HEK293T (cell line): ENCODE measurements around the gene DPEP2.
"Not testable (repeated sequence)": the region's sequence is repeated elsewhere in the genome, so short reads cannot be mapped to it uniquely, and the experiment has no call there.

Source experiments
- CTCF ChIA-PET: fragments of 350-600 bp; formaldehyde crosslinking; extraction: SDS; loops from one replicate; lab custom pipeline; 2021; ENCODE audit warnings: antibody characterized with exemption, inconsistent platforms; lab: Yijun Ruan, JAX
- POLR2A ChIA-PET: fragments of 350-600 bp; formaldehyde crosslinking; extraction: SDS; loops from one replicate; lab custom pipeline; 2020; ENCODE audit warnings: antibody characterized with exemption, inconsistent platforms; lab: Yijun Ruan, JAX
- DNase-seq: peaks from one replicate; pipeline ENCODE4 v3.0.0; 2012; ENCODE audit warnings: mixed read lengths; ENCODE audit errors: extremely low spot score
- ARNT ChIP-seq: fragments of 450-650 bp; IDR thresholded peaks from 2 replicates; pipeline ENCODE4 v1.6.1; 2017; ENCODE audit warnings: mild to moderate bottlenecking
- BHLHE40 ChIP-seq: fragments of 450-650 bp; IDR thresholded peaks from 2 replicates; pipeline ENCODE4 v1.6.1; 2016; ENCODE audit warnings: mild to moderate bottlenecking, moderate library complexity, borderline replicate concordance
- CTBP1 ChIP-seq: fragments of 450-650 bp; IDR thresholded peaks from 2 replicates; pipeline ENCODE4 v1.6.1; 2016; ENCODE audit warnings: borderline replicate concordance
- ELF4 ChIP-seq: fragments of 450-650 bp; IDR thresholded peaks from 2 replicates; pipeline ENCODE4 v1.6.1; 2017; ENCODE audit warnings: antibody characterized with exemption
- FOXA1 ChIP-seq: fragments of 450-650 bp; IDR thresholded peaks from 2 replicates; pipeline ENCODE4 v1.6.1; 2016; ENCODE audit warnings: mild to moderate bottlenecking
- FOXK2 ChIP-seq: fragments of 450-650 bp; IDR thresholded peaks from 2 replicates; pipeline ENCODE4 v1.6.1; 2016; ENCODE audit warnings: mild to moderate bottlenecking
- FOXM1 ChIP-seq: fragments of 450-650 bp; IDR thresholded peaks from 2 replicates; pipeline ENCODE4 v1.6.1; 2017; ENCODE audit warnings: mild to moderate bottlenecking, borderline replicate concordance
- HDGF ChIP-seq: fragments of 450-650 bp; IDR thresholded peaks from 2 replicates; pipeline ENCODE4 v1.6.1; 2017; ENCODE audit warnings: antibody characterized with exemption, borderline replicate concordance
- L3MBTL2 ChIP-seq: fragments of 450-650 bp; conservative IDR thresholded peaks from 2 replicates; pipeline ENCODE4 v1.6.1; 2016; ENCODE audit warnings: mild to moderate bottlenecking
- LEF1 ChIP-seq: fragments of 450-650 bp; IDR thresholded peaks from 2 replicates; pipeline ENCODE4 v1.6.1; 2017; ENCODE audit warnings: mild to moderate bottlenecking, borderline replicate concordance
- NFRKB ChIP-seq: fragments of 450-650 bp; IDR thresholded peaks from 2 replicates; pipeline ENCODE4 v1.6.1; 2016; ENCODE audit warnings: mild to moderate bottlenecking, moderate library complexity
- SP1 ChIP-seq: fragments of 450-650 bp; IDR thresholded peaks from 2 replicates; pipeline ENCODE4 v1.6.1; 2017
- SUZ12 ChIP-seq: fragments of 450-650 bp; IDR thresholded peaks from 2 replicates; pipeline ENCODE4 v1.6.1; 2016; ENCODE audit warnings: mild to moderate bottlenecking
- TARDBP ChIP-seq: fragments of 450-650 bp; IDR thresholded peaks from 2 replicates; pipeline ENCODE4 v1.6.1; 2016
- ZNF384 ChIP-seq: fragments of 450-650 bp; IDR thresholded peaks from 2 replicates; pipeline ENCODE4 v1.6.1; 2016
- TF ChIP-seq, protein P1 (sequence below): fragments of 450-650 bp; IDR thresholded peaks from 2 replicates; pipeline ENCODE4 v1.6.1; 2016

Gene DPEP2

DNA sequence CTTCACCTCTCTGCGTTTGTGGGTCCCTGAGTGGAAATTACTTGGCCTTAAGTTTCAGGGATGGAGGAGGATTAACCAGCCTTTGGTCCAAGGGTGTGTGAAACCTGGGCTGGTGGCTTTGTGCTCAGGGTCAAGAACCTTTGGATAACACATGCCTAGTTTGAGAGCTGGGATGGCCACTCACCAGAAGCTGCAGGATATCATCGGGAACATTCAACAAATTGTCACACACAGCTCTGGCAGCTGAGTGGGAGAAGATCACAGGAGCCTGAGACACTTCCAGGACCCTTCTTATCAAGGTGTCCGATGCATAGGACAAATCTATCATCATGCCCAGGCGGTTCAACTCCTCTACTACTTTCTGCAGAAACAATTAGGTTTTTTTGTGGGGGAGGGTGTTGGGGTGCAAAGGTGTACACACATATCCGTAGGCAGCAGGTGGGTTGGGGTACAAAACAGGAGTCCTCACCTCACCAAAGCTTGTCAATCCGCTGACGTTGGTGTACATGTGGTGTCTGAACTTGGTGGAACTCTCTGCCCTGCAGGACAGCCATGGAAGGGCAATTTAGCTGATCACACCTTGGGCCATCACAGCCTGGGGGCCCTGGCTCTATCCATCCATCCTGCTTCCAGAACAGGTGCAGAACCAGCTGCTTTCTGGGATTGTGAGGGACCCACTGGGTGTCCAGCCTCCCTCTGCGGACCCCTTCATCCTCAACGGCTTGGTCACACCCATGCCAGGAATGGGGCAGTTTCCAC, 21.6 kb downstream of the DPEP2 start:
- DNase-seq, result no peak
- TF ChIP-seq SUZ12 (no peak), ARNT (no peak), BHLHE40 (no peak), NFRKB (no peak), CTBP1 (no peak), ZNF384 (no peak), FOXM1 (no peak), FOXK2 (no peak), ELF4 (no peak)
- TF ChIP-seq, protein P1, sequence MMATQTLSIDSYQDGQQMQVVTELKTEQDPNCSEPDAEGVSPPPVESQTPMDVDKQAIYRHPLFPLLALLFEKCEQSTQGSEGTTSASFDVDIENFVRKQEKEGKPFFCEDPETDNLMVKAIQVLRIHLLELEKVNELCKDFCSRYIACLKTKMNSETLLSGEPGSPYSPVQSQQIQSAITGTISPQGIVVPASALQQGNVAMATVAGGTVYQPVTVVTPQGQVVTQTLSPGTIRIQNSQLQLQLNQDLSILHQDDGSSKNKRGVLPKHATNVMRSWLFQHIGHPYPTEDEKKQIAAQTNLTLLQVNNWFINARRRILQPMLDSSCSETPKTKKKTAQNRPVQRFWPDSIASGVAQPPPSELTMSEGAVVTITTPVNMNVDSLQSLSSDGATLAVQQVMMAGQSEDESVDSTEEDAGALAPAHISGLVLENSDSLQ, result no peak
- POLR2A ChIA-PET, result no interaction called here
- CTCF ChIA-PET, result interaction anchor here (0.7 kb wide), 1 partner anchor 12 kb away, joined by 3 read pairs; no protein-coding TSS in a partner anchor

DNA sequence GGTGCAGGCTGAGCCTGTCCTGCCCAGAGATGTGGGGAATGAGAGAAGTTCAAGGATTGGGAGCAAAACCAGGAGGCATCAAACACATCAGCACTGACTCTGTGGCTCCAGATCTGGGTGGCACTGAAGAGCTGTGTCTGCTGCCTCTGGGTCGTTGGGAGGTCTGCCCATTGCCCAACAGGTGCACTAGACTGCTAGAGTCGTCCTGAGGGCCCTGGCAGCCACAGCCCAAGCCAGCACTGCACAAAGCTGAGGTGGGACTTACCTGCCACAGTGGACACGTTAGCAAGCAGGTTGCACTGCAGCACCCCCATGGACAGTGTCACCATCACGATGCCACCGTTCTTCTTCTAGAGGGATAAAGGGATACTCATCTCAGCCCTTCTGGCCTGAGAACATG, 22.3 kb downstream of the DPEP2 start:
- no peak for DNase-seq
- CTCF ChIA-PET, result no interaction called here
- POLR2A ChIA-PET, result no interaction called here
- TF ChIP-seq SUZ12 (no peak), NFRKB (no peak), CTBP1 (no peak), ZNF384 (no peak), ELF4 (no peak), BHLHE40 (no peak), LEF1 (no peak), HDGF (no peak), FOXK2 (no peak), FOXA1 (no peak)

DNA sequence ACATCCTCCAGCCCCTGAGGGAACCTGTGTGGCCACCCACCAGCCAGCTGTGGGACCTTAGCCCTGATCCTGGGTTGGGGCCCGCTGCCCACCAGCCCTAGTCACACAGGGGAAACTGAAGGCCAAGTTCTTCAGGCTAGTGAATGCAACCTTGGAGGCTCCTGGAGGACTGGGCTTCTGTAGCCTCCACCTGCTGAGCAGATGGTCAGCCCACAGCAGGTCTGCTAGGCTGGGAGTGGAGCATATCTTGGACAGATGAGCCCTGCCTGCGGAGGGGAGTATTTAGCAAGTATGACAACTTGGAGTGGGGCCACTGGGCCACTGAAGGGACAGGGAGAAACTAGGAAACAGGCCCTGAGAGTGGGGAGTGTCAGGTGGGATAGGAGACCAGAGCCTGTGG, 23.1 kb downstream of the DPEP2 start:
- ChIA-PET POLR2A (no interaction called here), CTCF (no interaction called here)
- DNase-seq, result no peak
- TF ChIP-seq SUZ12, result no peak
- TF ChIP-seq ARNT, result no peak
- TF ChIP-seq CTBP1, result no peak
- TF ChIP-seq L3MBTL2, result no peak
- TF ChIP-seq FOXM1, result no peak
- no peak for TF ChIP-seq FOXA1
- no peak for TF ChIP-seq BHLHE40
- no peak for TF ChIP-seq TARDBP
- no peak for TF ChIP-seq ZNF384
- TF ChIP-seq ELF4, result no peak
- TF ChIP-seq HDGF, result no peak
- no peak for TF ChIP-seq LEF1

DNA sequence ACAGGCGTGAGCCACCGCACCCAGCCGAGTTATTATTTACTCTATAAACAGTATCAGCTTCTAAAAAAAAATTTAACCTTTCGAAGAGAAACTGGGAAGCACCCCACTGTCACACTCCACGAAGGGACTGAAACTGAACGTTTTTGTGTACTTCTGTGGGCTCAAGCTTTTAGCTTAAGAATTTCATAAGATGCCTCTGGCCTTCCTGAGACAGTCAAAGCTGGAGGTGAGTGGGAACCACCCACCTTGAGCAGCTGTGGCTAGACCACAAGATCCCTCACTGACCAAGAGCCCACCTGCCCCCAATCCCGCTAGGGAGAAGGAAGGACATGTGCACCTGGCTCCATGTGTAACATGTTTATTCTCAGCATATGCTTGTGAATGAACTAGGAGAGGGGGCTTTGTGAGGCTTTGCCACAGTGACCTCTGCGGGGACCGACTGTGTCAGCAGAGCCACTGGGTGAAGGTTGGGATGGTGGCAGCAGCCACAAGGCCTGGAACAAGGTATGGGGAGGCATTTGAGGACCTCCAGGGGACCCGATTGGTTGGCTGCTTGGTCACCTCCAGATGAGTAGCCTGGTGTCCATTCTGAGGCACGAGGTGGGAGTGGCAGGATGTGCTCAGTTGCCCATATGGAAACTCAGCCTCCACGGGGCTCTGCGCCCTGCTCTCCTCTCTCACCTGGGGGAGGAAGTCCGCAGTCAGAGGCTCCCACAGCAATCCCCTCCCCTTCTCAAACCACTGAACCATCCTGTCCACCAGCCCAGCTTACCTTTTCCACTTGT, 23.8 kb downstream of the DPEP2 start:
- TF ChIP-seq L3MBTL2 (no peak), FOXK2 (no peak), HDGF (no peak), SUZ12 (no peak), BHLHE40 (no peak), CTBP1 (no peak), TARDBP (no peak), ELF4 (no peak), FOXM1 (no peak), LEF1 (no peak), ZNF384 (no peak), NFRKB (no peak), ARNT (no peak), FOXA1 (no peak), SP1 (no peak)
- TF ChIP-seq, protein P1, result no peak
- ChIA-PET CTCF (no interaction called here), POLR2A (interaction anchor here (0.8 to 1.1 kb wide), 2 partner anchors 34 to 40 kb away, joined by 3 to 4 read pairs; no protein-coding TSS in a partner anchor)
- DNase-seq, result no peak

DNA sequence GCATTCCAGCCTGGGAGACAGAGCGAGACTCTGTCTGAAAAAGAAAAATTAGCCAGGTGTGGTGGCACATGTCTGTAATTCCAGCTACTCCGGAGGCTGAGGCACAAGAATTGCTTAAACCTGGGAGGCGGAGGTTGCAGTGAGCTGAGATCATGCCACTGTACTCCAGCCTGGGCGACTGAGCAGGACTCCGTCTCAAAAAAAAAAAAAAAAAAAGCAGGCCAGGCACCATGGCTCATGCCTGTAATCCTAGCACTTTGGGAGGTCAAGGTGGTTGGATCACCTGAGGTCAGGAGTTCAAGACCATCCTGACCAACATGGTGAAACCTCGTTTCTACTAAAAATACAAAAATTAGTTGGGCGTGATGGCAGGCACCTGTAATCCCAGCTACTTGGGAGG, 27.0 kb downstream of the DPEP2 start:
- DNase-seq, CTCF ChIA-PET, POLR2A ChIA-PET: not testable (repeated sequence)

DNA sequence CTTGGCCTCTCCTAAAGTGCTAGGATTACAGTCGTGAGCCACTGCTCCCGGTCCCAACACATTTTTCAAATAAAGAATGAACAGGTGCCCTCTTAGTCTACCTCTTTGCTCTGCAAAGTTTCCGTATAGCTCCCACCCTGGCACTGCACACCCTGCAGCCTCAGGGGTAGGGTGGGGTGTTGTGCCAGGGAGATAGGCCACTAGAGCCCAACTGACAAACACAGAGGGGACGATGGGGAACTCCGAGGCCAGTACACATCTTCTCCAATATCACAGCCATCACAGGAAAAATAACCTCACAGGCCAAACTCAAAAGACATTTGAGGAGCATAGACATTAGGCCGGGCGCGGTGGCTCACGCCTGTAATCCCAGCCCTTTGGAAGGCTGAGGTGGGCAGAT, 28.2 kb downstream of the DPEP2 start:
- no peak for TF ChIP-seq ELF4
- TF ChIP-seq CTBP1, result no peak
- TF ChIP-seq, protein P1, result no peak
- no peak for TF ChIP-seq LEF1
- no peak for TF ChIP-seq NFRKB
- no peak for TF ChIP-seq ARNT
- no peak for TF ChIP-seq L3MBTL2
- ChIA-PET POLR2A (no interaction called here), CTCF (interaction anchor here (0.5 kb wide), 1 partner anchor 150 kb away, joined by 3 read pairs; no protein-coding TSS in a partner anchor)
- no peak for DNase-seq
